Measurements from ENCODE around the gene DHFR.

- TF ChIP-seq CTCF (IDR thresholded peaks at IDR 0.05 in 8 of 11, conservative IDR thresholded peaks at IDR 0.05 in 3 of 11): no peak
- TF ChIP-seq POLR2A (IDR thresholded peaks at IDR 0.05): no peak
Measured at GRCh38 chr5:80609692-80610091, 45.1 kb downstream of the DHFR start.
